ENCODE measurements around the gene BORCS8. TPM values are rescaled to one million over a fixed set of nuclear protein-coding genes. Genes with fewer than 3 reads are reported as not detected.
A peak's percentile ranks its signal among the peaks of the same experiment; 100 is the strongest.

The BORCS8 gene
- total and polyA plus RNA-seq, 2 of the 13 experiments (the other 11 are each of a cell fraction or from before 2014, with no cell fraction given), result 9.6 to 13.3 TPM

GRCh38 chr19:19214892-19215291 is 22.9 kb upstream of the BORCS8 start (continued):
- TF ChIP-seq CEBPZ (IDR thresholded peaks at IDR 0.05; ENCODE audit: low read length), result no peak
- no peak for TF ChIP-seq MAFG (CRISPR knock-in tag; IDR thresholded peaks at IDR 0.05)
- peak; percentile 74 for TF ChIP-seq THRA (CRISPR knock-in tag; IDR thresholded peaks at IDR 0.05; ENCODE audit: borderline replicate concordance)
- TF ChIP-seq ZC3H13 (CRISPR knock-in tag; IDR thresholded peaks at IDR 0.05), result no peak
- no peak for TF ChIP-seq USF2 (IDR thresholded peaks at IDR 0.05; ENCODE audit: low read depth, low read length)
- TF ChIP-seq USF2 (CRISPR knock-in tag; IDR thresholded peaks at IDR 0.05; ENCODE audit: borderline replicate concordance), result no peak
- no peak for TF ChIP-seq NR2C2 (CRISPR knock-in tag; IDR thresholded peaks at IDR 0.05; ENCODE audit: borderline replicate concordance)
- TF ChIP-seq CREB3 (CRISPR knock-in tag; IDR thresholded peaks at IDR 0.05), result peak; percentile 86; the same call in 1 of the 2 replicates
- no peak for TF ChIP-seq CC2D1A (CRISPR knock-in tag; IDR thresholded peaks at IDR 0.05)
- no peak for TF ChIP-seq ZNF598 (CRISPR knock-in tag; IDR thresholded peaks at IDR 0.05; ENCODE audit: borderline replicate concordance)
- peak; percentile 70; the same call in 1 of the 2 replicates for TF ChIP-seq ZNF230 (CRISPR knock-in tag; IDR thresholded peaks at IDR 0.05)
- no peak for TF ChIP-seq ZNF570 (CRISPR knock-in tag; IDR thresholded peaks at IDR 0.05; ENCODE audit: borderline replicate concordance)
- peak; percentile 75 for TF ChIP-seq ZNF574 (CRISPR knock-in tag; IDR thresholded peaks at IDR 0.05)
